Astrocyte (in vitro differentiated cells and primary cell): ENCODE data around the gene DYNC1I1.

Source experiments
- CTCF ChIP-seq: IDR thresholded peaks from 2 replicates; pipeline ENCODE4 v1.5.1; 2011; ENCODE audit warnings: low read depth, mild to moderate bottlenecking, inconsistent platforms, low read length, moderate library complexity; ENCODE audit not compliant: insufficient read depth
- EZH2 ChIP-seq: IDR thresholded peaks from 2 replicates; pipeline ENCODE4 v1.6.1; 2012; ENCODE audit warnings: mild to moderate bottlenecking, low read length, inconsistent platforms; ENCODE audit not compliant: insufficient read depth

- no peak for TF ChIP-seq CTCF
- no peak for TF ChIP-seq EZH2
Observed at GRCh38 chr7:95980706-95981105, 208.4 kb downstream of the DYNC1I1 start.
